ENCODE data around the gene CACNA2D3. TPM values are rescaled to one million over a fixed set of nuclear protein-coding genes. Genes with fewer than 3 reads are reported as not detected.

CACNA2D3 gene
- total and polyA plus RNA-seq, 2 experiments from 2014 or later = 1.1 to 2.5 TPM

GRCh38 chr3:54717506-54717905 lies 595.2 kb downstream of the CACNA2D3 start:
- WGBS (ENCODE audit: low lambda C conversion rate, missing lambda C conversion rate) = 96% methylated on average over 12 of the region's 18 CpGs
- H3K9me3 ChIP-seq (ENCODE audit: low read depth) = no peaks in the 10 kb centered on the region
- no peaks in the 10 kb centered on the region for H3K27me3 ChIP-seq
- no peak overlapping the region for H2AFZ ChIP-seq
- no peaks in the 10 kb centered on the region for H4K20me1 ChIP-seq (ENCODE audit: insufficient read depth, poor library complexity, severe bottlenecking)
- TF ChIP-seq, protein P1, sequence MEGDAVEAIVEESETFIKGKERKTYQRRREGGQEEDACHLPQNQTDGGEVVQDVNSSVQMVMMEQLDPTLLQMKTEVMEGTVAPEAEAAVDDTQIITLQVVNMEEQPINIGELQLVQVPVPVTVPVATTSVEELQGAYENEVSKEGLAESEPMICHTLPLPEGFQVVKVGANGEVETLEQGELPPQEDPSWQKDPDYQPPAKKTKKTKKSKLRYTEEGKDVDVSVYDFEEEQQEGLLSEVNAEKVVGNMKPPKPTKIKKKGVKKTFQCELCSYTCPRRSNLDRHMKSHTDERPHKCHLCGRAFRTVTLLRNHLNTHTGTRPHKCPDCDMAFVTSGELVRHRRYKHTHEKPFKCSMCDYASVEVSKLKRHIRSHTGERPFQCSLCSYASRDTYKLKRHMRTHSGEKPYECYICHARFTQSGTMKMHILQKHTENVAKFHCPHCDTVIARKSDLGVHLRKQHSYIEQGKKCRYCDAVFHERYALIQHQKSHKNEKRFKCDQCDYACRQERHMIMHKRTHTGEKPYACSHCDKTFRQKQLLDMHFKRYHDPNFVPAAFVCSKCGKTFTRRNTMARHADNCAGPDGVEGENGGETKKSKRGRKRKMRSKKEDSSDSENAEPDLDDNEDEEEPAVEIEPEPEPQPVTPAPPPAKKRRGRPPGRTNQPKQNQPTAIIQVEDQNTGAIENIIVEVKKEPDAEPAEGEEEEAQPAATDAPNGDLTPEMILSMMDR (IDR thresholded peaks at IDR 0.05; ENCODE audit: poor library complexity) = no peak
- TF ChIP-seq EZH2phosphoT487 (IDR thresholded peaks at IDR 0.05; ENCODE audit: low read depth, severe bottlenecking, unreplicated experiment) (no peak), EZH2 (IDR thresholded peaks at IDR 0.05; ENCODE audit: borderline replicate concordance) (no peak)
- no peak overlapping the region for H3K4me2 ChIP-seq
- H3K9me2 ChIP-seq (replicated peaks; ENCODE audit: insufficient read depth) = no peaks in the 10 kb centered on the region
- DNase-seq (ENCODE audit: low spot score) = no peak
- H3K27ac ChIP-seq = no peak overlapping the region
- no peaks in the 10 kb centered on the region for H3K4me1 ChIP-seq (ENCODE audit: insufficient read depth)
- no peaks in the 10 kb centered on the region for H3K36me3 ChIP-seq (replicated peaks; ENCODE audit: insufficient read depth, low read depth)
- H3K79me2 ChIP-seq = no peaks in the 10 kb centered on the region
- no peak overlapping the region for H3K4me3 ChIP-seq

- WGBS (ENCODE audit: low lambda C conversion rate, missing lambda C conversion rate) = 94% methylated on average over 1 of the region's 1 CpG
These were observed 597.6 kb downstream of the CACNA2D3 start for GRCh38 chr3:54719914-54720313.

DNA sequence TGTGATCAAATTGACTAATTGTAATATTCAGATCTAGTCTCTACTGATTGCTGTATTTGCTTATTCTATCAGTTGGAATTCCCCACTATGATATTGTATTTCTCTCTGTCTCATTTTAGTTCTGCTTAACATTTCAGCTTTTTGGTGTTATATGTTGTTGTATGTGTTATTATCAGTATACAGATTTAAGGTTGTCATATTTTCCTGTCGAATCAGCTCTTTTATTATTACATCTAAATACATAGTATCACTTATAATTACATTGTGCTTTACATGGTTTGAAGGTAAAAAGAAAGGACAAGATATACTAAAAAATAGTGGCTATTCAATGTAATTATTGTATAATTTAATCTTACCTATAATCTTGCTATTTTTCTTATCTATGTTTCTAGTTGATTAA lies 598.3 kb downstream of the CACNA2D3 start:
- H3K27me3 ChIP-seq = no peaks in the 10 kb centered on the region
- WGBS (ENCODE audit: low lambda C conversion rate, missing lambda C conversion rate) = 89% methylated on average over 1 of the region's 1 CpG
- no peak overlapping the region for H3K4me3 ChIP-seq
- no peaks in the 10 kb centered on the region for H4K20me1 ChIP-seq (ENCODE audit: insufficient read depth, poor library complexity, severe bottlenecking)
- DNase-seq (ENCODE audit: low spot score) = no peak
- H3K36me3 ChIP-seq (replicated peaks; ENCODE audit: insufficient read depth, low read depth) = no peaks in the 10 kb centered on the region
- no peak overlapping the region for H3K27ac ChIP-seq
- TF ChIP-seq EZH2 (IDR thresholded peaks at IDR 0.05; ENCODE audit: borderline replicate concordance) (no peak), EZH2phosphoT487 (IDR thresholded peaks at IDR 0.05; ENCODE audit: low read depth, severe bottlenecking, unreplicated experiment) (no peak)
- TF ChIP-seq, protein P1 (IDR thresholded peaks at IDR 0.05; ENCODE audit: poor library complexity) = no peak
- no peaks in the 10 kb centered on the region for H3K79me2 ChIP-seq
- H3K9me2 ChIP-seq (replicated peaks; ENCODE audit: insufficient read depth) = no peaks in the 10 kb centered on the region
- no peak overlapping the region for H3K4me2 ChIP-seq
- H2AFZ ChIP-seq = no peak overlapping the region
- no peaks in the 10 kb centered on the region for H3K9me3 ChIP-seq (ENCODE audit: low read depth)
- no peaks in the 10 kb centered on the region for H3K4me1 ChIP-seq (ENCODE audit: insufficient read depth)

More at GRCh38 chr3:54719914-54720313, 597.6 kb downstream of the CACNA2D3 start:
- Histone ChIP-seq H2AFZ (no peak overlapping the region), H3K4me2 (no peak overlapping the region), H3K4me3 (no peak overlapping the region), H4K20me1 (ENCODE audit: insufficient read depth, poor library complexity, severe bottlenecking) (no peaks in the 10 kb centered on the region), H3K36me3 (replicated peaks; ENCODE audit: insufficient read depth, low read depth) (no peaks in the 10 kb centered on the region), H3K79me2 (no peaks in the 10 kb centered on the region), H3K27ac (no peak overlapping the region), H3K9me2 (replicated peaks; ENCODE audit: insufficient read depth) (no peaks in the 10 kb centered on the region), H3K27me3 (no peaks in the 10 kb centered on the region), H3K9me3 (ENCODE audit: low read depth) (no peaks in the 10 kb centered on the region), H3K4me1 (ENCODE audit: insufficient read depth) (no peaks in the 10 kb centered on the region)
- DNase-seq (ENCODE audit: low spot score) = no peak
- TF ChIP-seq EZH2 (IDR thresholded peaks at IDR 0.05; ENCODE audit: borderline replicate concordance) (no peak), EZH2phosphoT487 (IDR thresholded peaks at IDR 0.05; ENCODE audit: low read depth, severe bottlenecking, unreplicated experiment) (no peak)
- TF ChIP-seq, protein P1 (IDR thresholded peaks at IDR 0.05; ENCODE audit: poor library complexity) = no peak

All from hepatocyte (in vitro differentiated cells).